AG10803 (cell line): ENCODE data around the gene NAMPT.
A peak's percentile ranks its signal among the peaks of the same experiment; 100 is the strongest.

Experiments used
- DNase-seq: peaks from one replicate; pipeline ENCODE4 v3.0.0; 2010; ENCODE audit warnings: low read depth
- H3K4me3 ChIP-seq: 2 replicates; pipeline ENCODE4 v1.5.1; 2011; ENCODE audit warnings: mild to moderate bottlenecking, low read length, control low read depth
- TF ChIP-seq, protein P1 (sequence below): conservative IDR thresholded peaks from 2 replicates; pipeline ENCODE4 v1.5.1; 2011; ENCODE audit warnings: mild to moderate bottlenecking, low read length, control low read depth, inconsistent platforms

The NAMPT gene

DNA sequence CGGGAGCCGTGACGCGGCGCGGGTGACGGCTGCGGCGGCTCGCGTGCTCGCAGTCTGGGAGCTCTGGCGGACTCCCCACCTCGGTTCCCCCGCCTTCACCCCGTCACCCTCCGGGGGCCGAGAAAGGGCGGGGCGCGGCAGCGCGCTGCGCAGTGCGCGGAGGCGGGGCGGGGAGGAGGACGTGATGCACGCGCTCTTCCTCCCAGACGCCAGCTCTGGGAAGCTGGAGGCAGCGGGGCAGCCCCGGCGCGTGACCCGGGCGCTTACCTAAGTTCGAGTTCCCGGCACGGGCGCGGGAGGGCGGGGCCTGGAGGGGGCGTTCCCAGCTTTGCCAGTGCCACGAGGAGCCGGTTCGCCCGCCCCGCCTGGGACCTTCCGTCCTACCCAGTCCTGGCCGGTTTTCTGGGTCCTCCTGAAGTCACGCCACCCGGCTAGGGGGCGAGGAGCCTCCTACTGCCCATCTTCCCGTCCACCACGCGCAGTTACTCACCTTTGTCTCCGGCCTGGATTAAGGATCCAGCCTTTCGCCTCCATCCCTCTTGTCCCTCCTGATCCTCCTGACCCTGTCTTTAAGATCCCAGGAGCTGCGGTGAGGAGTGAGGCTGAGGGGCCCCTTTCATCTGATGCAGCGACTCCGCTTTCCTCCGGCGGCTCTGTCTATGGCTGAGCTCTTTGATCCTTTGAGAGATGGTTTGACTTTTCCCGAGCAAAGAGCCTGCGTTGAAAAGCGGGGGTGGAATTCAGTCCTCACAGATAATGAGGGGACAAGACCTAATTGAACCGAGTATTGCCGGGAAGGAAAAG lies 470 bp upstream of the NAMPT start:
- TF ChIP-seq, protein P1, sequence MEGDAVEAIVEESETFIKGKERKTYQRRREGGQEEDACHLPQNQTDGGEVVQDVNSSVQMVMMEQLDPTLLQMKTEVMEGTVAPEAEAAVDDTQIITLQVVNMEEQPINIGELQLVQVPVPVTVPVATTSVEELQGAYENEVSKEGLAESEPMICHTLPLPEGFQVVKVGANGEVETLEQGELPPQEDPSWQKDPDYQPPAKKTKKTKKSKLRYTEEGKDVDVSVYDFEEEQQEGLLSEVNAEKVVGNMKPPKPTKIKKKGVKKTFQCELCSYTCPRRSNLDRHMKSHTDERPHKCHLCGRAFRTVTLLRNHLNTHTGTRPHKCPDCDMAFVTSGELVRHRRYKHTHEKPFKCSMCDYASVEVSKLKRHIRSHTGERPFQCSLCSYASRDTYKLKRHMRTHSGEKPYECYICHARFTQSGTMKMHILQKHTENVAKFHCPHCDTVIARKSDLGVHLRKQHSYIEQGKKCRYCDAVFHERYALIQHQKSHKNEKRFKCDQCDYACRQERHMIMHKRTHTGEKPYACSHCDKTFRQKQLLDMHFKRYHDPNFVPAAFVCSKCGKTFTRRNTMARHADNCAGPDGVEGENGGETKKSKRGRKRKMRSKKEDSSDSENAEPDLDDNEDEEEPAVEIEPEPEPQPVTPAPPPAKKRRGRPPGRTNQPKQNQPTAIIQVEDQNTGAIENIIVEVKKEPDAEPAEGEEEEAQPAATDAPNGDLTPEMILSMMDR: no peak

DNA sequence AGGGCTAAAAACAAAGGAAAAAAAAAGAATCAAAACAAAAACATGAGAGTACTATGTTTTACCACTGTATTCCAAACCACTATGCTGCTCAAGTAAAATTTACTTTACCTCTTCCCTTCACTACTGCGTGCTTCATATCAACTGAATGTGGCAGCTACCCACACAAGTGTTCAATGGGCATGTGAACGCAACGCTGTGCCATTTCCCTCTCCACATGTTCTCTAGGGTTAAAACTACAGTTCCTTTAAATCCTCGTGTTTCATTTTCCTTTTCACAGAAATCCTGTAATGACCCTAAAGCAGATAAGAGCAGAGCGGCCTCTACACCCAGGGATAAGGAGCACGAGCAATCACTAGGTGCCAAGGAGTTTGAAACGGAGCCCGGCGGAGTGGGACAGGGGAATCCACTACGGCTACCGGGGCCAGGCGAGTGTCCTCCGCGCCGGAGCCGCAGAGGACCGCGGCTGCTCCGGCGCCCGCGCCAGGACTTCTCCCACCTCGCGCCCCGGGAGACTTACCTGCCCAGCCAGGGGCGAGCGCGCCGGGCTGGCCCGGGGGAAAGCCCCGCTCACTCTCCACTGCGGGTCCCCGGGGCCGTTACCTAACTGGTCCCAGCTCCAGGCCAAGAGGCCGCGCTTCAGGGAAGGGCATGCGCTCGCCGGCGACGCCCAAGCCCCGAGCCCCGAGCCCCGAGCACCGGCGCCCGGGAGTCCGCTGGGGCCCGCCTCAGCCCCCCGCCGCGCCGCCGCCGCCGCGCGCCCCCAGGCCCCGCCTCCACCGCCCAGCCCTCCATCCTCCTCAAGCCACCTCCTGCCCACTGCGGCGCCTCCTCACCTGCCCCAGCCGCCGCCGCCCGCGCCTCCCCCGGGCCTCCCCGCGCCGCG lies 711 bp downstream of the NAMPT start:
- TF ChIP-seq, protein P1: no peak
- DNase-seq: peak; percentile 35
- peak overlapping the region; percentile 75 for H3K4me3 ChIP-seq

More for the DNA sequence above, 470 bp upstream of the NAMPT start:
- peak overlapping the region; percentile 90 for H3K4me3 ChIP-seq
- peak; percentile 97 for DNase-seq

DNA sequence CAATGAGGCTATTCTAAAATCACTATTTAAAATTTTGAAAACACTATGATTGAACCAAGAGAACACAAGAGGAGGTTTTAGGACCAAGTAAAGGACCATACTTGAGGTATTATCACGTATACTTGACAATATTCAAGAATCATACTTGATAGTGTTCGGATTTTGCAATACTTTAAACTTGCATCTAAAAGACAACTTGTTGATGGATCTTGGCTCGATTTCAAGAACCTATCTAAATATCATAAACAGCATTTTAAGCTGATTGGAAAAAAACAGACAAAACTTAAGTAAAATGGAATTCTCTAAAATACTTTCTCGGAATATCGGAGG lies 1.3 kb downstream of the NAMPT start:
- TF ChIP-seq, protein P1: no peak
- no peak for DNase-seq
- H3K4me3 ChIP-seq: peak overlapping the region; percentile 75

DNA sequence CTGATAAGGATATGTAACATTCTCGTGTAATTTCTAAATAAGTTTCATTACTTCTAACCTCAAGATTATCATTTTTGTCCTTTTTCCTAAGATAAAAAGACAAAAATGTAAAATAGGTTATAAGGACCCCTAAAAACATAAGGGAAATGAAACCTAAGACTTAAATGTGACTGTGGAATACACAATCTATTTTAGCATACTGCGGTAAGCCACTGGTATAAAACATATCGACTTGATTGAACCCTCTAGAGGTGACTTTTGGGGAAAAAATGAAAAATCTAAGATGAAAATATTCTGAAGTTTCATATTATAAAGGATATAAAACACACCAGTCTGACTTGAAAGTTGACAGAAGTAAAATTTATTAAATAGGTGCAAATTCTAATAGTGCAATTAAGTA lies 1.9 kb downstream of the NAMPT start:
- no peak overlapping the region for H3K4me3 ChIP-seq
- DNase-seq: no peak
- TF ChIP-seq, protein P1: no peak

DNA sequence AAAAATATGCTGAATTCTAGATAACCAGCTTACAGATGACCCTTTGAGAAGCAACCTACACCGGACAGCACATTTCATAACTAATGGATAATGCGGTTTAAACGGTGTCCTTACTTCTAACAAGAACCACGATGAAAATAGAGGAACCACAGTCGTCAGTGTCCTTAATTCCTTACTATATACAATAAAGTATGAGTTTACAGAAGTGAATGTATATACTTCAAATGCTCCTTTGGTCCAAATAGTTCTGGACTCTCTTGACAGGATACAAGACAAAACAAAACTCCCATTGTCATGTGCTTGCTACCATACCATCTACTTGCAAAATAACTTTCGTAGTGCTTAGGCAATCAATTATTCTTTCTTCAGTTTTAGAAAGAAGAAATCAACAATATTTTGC lies 2.4 kb downstream of the NAMPT start:
- TF ChIP-seq, protein P1: no peak
- no peak overlapping the region for H3K4me3 ChIP-seq

DNA sequence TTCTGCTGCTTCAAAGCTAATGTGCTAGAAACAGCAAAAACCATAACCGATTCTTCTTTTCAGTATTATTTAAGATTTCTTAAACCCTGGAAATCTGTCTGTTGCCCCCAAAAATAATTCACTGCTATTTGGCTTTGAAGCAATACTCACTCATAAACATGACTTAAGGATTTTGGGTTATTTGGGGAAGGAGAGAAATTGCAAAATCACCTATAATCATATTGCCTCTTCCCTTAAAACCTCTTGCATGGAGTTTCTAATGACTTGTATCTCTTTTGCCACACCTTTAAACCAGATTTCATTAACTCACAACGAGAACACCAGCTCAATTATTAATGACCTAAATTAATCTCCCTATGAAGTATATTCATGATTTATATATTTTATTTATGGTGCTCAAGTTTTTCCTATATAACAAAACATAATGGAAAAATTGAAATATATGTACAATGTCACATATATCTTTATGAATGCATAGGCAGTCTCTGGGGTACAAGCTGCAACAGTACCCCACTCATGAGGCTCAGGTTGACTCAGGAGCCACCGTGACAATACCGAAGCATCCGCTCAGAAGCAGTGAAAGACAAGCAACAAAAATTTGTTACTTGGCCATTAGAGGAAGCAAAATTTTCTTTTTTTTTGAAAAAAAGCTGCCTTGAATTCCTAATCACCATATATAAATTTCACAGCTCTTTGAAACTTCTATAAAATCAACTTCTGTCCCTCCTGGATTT lies 3.0 kb downstream of the NAMPT start:
- DNase-seq: no peak
- no peak overlapping the region for H3K4me3 ChIP-seq
- TF ChIP-seq, protein P1: no peak

More for the DNA sequence above, 2.4 kb downstream of the NAMPT start:
- DNase-seq: no peak
